HepG2 (cell line): ENCODE data around the gene GALK2. TPM values are rescaled to one million over a fixed set of nuclear protein-coding genes. Genes with fewer than 3 reads are reported as not detected.
A peak's percentile ranks its signal among the peaks of the same experiment; 100 is the strongest.

Experiments
- AGO2 ChIP-seq: fragments of 200-400 bp; formaldehyde crosslinking; optimal IDR thresholded peaks from 2 replicates; pipeline ENCODE3; 2017; ENCODE audit warnings: mild to moderate bottlenecking, low read depth, low read length, moderate library complexity
- ARID4A ChIP-seq: sonication (generic); formaldehyde crosslinking; IDR thresholded peaks from 2 replicates; pipeline ENCODE4 v1.5.0; 2020; ENCODE audit warnings: mild to moderate bottlenecking, missing genetic modification reagents, borderline replicate concordance
- CEBPB ChIP-seq: IDR thresholded peaks from 2 replicates; pipeline ENCODE4 v1.6.1; 2011; ENCODE audit warnings: low read depth, low read length, improper control_type of control experiment, borderline replicate concordance
- DRAP1 ChIP-seq: IDR thresholded peaks from 2 replicates; pipeline ENCODE4 v1.6.1; 2016; ENCODE audit warnings: missing genetic modification reagents, missing compliant biosample characterization
- FUBP1 ChIP-seq: sonication (generic); formaldehyde crosslinking; IDR thresholded peaks from 2 replicates; pipeline ENCODE4 v1.5.1; 2020; ENCODE audit warnings: missing genetic modification reagents, mild to moderate bottlenecking, borderline replicate concordance
- IKZF1 ChIP-seq: fragments of 450-650 bp; IDR thresholded peaks from 2 replicates; pipeline ENCODE4 v1.7.1; 2016
- MAZ ChIP-seq, 2 experiments: sonication (generic) in 1 of 2; formaldehyde crosslinking in 1 of 2; IDR thresholded peaks; 2 replicates each; pipeline versions ENCODE4 v1.5.0 to v1.6.1; 2012 to 2020; ENCODE audit warnings: low read depth in 2 of 2, mild to moderate bottlenecking in 2 of 2, borderline replicate concordance in 1 of 2, improper control_type of control experiment in 1 of 2, low read length in 1 of 2, missing genetic modification reagents in 1 of 2, moderate library complexity in 1 of 2
- NCOA1 ChIP-seq: sonication (generic); formaldehyde crosslinking; IDR thresholded peaks from 2 replicates; pipeline ENCODE4 v1.9.0; 2021; ENCODE audit warnings: missing genetic modification reagents
- PHF8 ChIP-seq: sonication (generic); formaldehyde crosslinking; IDR thresholded peaks from 2 replicates; pipeline ENCODE4 v1.5.0; 2020; ENCODE audit warnings: missing genetic modification reagents
- RBM39 ChIP-seq: fragments of 200-400 bp; formaldehyde crosslinking; IDR thresholded peaks from one replicate; pipeline ENCODE4 v1.6.1; 2018; ENCODE audit warnings: antibody characterized with exemption, mild to moderate bottlenecking, low read depth, low read length; ENCODE audit not compliant: poor library complexity, severe bottlenecking
- SNAPC4 ChIP-seq: sonication (generic); formaldehyde crosslinking; IDR thresholded peaks from 2 replicates; pipeline ENCODE4 v1.4.0; 2020; ENCODE audit warnings: mild to moderate bottlenecking, missing genetic modification reagents
- ZKSCAN5 ChIP-seq: sonication (generic); formaldehyde crosslinking; IDR thresholded peaks from 2 replicates; pipeline ENCODE4 v1.5.1; 2020; ENCODE audit warnings: mild to moderate bottlenecking, missing genetic modification reagents
- ZNF567 ChIP-seq: sonication (generic); formaldehyde crosslinking; IDR thresholded peaks from 2 replicates; pipeline ENCODE4 v1.8.1; 2023; ENCODE audit warnings: mild to moderate bottlenecking, missing genetic modification reagents, borderline replicate concordance
- ZNF75D ChIP-seq: sonication (generic); formaldehyde crosslinking; IDR thresholded peaks from 2 replicates; pipeline ENCODE4 v1.8.1; 2023; ENCODE audit warnings: missing genetic modification reagents, mild to moderate bottlenecking, borderline replicate concordance
- ZNF816 ChIP-seq: sonication (generic); formaldehyde crosslinking; IDR thresholded peaks from 2 replicates; pipeline ENCODE4 v1.8.0; 2022; ENCODE audit warnings: missing genetic modification reagents, mild to moderate bottlenecking, borderline replicate concordance
- polyA plus RNA-seq, 8 experiments: library from polyadenylated mRNA; depleted of rRNA in 3 of 8; stranded (reverse) in 7 of 8; unstranded in 1 of 8; fragments of >200 nt; fragmentation: Illumina TruSeq in 4 of 8; extraction: Trizol in 4 of 8; gene quantifications; 2 replicates each; pipeline versions ENCODE4 v1.2.1 to v1.2.3, GENCODE V29; 2011 to 2016; ENCODE audit warnings: low read depth in 4 of 8, missing spikeins in 1 of 8, mixed read lengths in 1 of 8; ENCODE audit not compliant: insufficient read depth in 1 of 8
- total RNA-seq, 5 experiments: library from RNA; depleted of rRNA; stranded (reverse); fragments of >200 nt; fragmentation: Illumina TruSeq; extraction: Trizol; gene quantifications; 2 replicates each; pipeline ENCODE4 v1.2.3, GENCODE V29; 2016; ENCODE audit warnings: low read depth in 1 of 5

The GALK2 gene
- total and polyA plus RNA-seq, 2 of the 13 experiments (the other 11 are each of a cell fraction or from before 2014, with no cell fraction given): 17.6 to 32.8 TPM

GRCh38 chr15:49169880-49170597 is at the start of gene GALK2 (continued):
- TF ChIP-seq ARID4A (peak; percentile 76; the same call in 1 of the 2 replicates), FUBP1 (CRISPR knock-in tag) (no peak), AGO2 (no peak), NCOA1 (CRISPR knock-in tag) (no peak), PHF8 (CRISPR knock-in tag) (peak; percentile 68), MAZ (IDR thresholded peaks at IDR 0.05; ENCODE audit: borderline replicate concordance, low read depth, low read length) (peak; percentile 15; the same call in 1 of the 2 replicates), MAZ (CRISPR knock-in tag; IDR thresholded peaks at IDR 0.05; ENCODE audit: low read depth) (no peak), IKZF1 (no peak), CEBPB (no peak), DRAP1 (CRISPR knock-in tag) (peak; percentile 67), ZNF75D (CRISPR knock-in tag) (no peak), SNAPC4 (CRISPR knock-in tag) (peak; percentile 61; the same call in 1 of the 2 replicates), ZKSCAN5 (CRISPR knock-in tag) (no peak), ZNF816 (CRISPR knock-in tag) (no peak), ZNF567 (CRISPR knock-in tag) (no peak; the same call in 1 of the 2 replicates), RBM39 (no peak)
